ENCODE measurements around the gene PID1.

The PID1 gene

DNA sequence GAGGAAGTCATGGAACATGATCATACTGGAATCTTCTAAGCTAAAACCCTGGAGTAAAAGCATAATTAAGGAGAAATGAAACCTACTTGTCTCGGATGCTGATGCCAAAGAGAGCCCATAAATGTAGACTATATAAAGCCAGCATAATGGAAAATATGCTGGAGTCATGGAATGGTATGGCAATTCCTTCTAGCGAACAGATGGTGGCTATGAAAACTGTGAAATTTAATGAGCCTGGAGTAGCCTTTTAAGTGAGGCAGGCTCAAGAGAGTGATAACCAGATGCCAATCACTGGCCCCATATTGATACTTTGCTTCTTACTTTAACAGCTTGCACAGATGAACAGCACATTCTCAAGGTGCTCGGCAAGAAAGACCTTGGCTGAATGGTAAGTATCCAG is 206.3 kb downstream of the PID1 start:
- no peak overlapping the region for H3K4me3 ChIP-seq (ENCODE audit: low read depth, low read length)
- TF ChIP-seq, protein P1, sequence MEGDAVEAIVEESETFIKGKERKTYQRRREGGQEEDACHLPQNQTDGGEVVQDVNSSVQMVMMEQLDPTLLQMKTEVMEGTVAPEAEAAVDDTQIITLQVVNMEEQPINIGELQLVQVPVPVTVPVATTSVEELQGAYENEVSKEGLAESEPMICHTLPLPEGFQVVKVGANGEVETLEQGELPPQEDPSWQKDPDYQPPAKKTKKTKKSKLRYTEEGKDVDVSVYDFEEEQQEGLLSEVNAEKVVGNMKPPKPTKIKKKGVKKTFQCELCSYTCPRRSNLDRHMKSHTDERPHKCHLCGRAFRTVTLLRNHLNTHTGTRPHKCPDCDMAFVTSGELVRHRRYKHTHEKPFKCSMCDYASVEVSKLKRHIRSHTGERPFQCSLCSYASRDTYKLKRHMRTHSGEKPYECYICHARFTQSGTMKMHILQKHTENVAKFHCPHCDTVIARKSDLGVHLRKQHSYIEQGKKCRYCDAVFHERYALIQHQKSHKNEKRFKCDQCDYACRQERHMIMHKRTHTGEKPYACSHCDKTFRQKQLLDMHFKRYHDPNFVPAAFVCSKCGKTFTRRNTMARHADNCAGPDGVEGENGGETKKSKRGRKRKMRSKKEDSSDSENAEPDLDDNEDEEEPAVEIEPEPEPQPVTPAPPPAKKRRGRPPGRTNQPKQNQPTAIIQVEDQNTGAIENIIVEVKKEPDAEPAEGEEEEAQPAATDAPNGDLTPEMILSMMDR (IDR thresholded peaks at IDR 0.05; ENCODE audit: borderline replicate concordance, insufficient read depth, low read depth, low read length) = no peak

GRCh38 chr2:229060147-229060546 is 210.9 kb downstream of the PID1 start:
- no peak overlapping the region for H3K4me3 ChIP-seq (ENCODE audit: low read depth, low read length)
- TF ChIP-seq, protein P1 (IDR thresholded peaks at IDR 0.05; ENCODE audit: borderline replicate concordance, insufficient read depth, low read depth, low read length) = no peak

- TF ChIP-seq, protein P1 (IDR thresholded peaks at IDR 0.05; ENCODE audit: borderline replicate concordance, insufficient read depth, low read depth, low read length) = no peak
Measured at GRCh38 chr2:229059331-229060033, 211.6 kb downstream of the PID1 start.

GRCh38 chr2:229057976-229058553 is 213.0 kb downstream of the PID1 start:
- TF ChIP-seq, protein P1 (IDR thresholded peaks at IDR 0.05; ENCODE audit: borderline replicate concordance, insufficient read depth, low read depth, low read length) = no peak
- H3K4me3 ChIP-seq (ENCODE audit: low read depth, low read length) = no peak overlapping the region

More at GRCh38 chr2:229059331-229060033, 211.6 kb downstream of the PID1 start:
- H3K4me3 ChIP-seq (ENCODE audit: low read depth, low read length) = no peak overlapping the region

GRCh38 chr2:229054311-229054710 is 216.8 kb downstream of the PID1 start:
- no peak overlapping the region for H3K4me3 ChIP-seq (ENCODE audit: low read depth, low read length)
- TF ChIP-seq, protein P1 (IDR thresholded peaks at IDR 0.05; ENCODE audit: borderline replicate concordance, insufficient read depth, low read depth, low read length) = no peak

DNA sequence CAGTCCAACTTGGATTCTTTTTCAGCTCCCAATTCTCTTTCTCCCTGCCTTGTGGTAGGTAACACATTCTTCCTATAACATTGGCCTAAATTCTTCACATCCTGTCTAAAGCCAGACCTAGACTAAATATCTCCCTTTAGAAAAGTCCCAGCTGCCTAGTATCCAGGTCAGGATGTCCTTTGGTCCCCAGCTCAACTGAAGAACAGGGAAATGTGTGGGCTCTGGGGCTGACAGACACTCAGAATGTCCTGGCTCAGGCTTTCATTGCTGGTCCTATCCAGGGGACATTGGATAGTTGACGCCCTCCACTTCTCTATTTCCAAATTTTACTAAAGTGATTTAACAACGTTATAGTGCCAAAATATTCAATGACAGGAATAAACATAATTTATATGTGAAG is 219.3 kb downstream of the PID1 start:
- H3K4me3 ChIP-seq (ENCODE audit: low read depth, low read length) = no peak overlapping the region
- TF ChIP-seq, protein P1 (IDR thresholded peaks at IDR 0.05; ENCODE audit: borderline replicate concordance, insufficient read depth, low read depth, low read length) = no peak

DNA sequence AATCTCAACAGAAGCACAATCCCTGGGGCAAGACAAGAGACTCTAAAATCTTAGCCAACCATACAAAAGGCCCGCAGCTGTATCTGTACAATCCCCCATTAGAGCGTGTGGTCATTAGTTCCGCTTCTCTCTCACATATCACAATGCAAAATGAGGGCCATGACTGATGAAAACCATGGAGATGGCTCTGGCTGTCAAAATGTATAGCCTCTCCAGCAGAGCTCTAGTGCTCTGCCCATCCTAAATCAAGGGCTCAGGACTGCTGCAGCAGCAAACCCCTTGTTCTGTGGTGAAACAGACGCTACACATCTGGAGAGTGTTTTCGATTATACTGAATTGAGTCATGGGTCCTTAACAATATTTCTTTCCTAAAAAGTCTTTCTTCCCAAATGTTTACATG is 221.0 kb downstream of the PID1 start:
- no peak overlapping the region for H3K4me3 ChIP-seq (ENCODE audit: low read depth, low read length)
- TF ChIP-seq, protein P1 (IDR thresholded peaks at IDR 0.05; ENCODE audit: borderline replicate concordance, insufficient read depth, low read depth, low read length) = no peak

Data from GM12875 (cell line).